Measurements from ENCODE around the gene DPH2.

The DPH2 gene

DNA sequence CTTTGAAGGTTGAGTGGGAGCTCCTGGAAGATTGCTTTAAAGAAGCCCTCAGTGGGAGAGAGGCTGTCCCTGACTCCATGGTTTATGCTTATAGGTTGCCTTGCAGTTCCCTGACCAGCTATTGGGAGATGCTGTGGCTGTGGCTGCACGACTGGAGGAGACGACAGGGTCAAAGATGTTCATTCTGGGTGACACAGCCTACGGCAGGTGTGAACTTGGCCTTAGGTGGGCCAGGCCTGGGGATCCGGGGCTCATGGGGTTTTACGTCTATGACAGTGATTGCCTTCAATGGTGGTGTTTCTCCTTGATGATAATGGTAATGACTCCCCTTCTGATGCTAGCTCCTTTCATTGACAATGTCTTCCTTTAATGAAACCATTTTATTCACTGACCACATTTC, 692 bp downstream of the DPH2 start:
- DNase-seq: no peak

DNA sequence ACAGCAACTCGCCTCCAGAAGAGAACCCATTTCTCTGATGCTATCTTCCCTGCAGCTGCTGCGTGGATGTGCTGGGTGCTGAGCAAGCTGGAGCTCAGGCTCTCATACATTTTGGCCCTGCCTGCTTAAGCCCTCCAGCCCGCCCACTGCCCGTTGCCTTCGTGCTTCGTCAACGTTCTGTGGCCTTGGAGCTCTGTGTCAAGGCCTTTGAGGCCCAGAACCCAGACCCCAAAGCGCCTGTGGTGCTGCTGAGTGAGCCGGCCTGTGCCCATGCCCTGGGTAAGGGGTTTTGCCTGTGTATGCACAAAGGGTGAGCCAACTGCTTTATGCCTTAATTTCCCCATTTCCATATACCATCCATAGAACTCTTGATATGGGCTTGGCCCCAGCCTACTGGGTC, 1.1 kb downstream of the DPH2 start:
- no peak for DNase-seq

DNA sequence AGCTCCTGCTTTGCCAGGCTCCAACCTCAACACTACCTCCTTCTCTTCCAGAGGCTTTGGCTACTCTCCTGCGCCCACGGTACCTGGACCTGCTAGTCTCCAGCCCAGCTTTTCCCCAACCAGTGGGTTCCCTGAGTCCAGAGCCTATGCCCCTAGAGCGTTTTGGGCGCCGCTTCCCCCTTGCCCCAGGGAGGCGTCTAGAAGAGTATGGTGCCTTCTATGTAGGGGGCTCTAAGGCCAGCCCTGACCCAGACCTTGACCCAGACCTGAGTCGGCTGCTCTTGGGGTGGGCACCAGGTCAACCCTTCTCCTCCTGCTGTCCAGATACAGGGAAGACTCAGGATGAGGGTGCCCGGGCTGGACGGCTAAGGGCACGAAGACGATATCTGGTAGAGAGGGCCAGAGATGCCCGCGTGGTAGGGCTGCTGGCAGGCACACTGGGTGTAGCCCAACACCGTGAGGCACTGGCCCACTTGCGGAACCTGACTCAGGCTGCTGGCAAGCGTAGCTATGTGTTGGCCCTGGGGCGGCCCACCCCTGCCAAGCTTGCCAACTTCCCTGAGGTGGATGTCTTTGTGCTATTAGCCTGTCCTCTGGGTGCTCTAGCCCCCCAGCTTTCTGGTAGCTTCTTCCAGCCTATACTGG, 1.6 kb downstream of the DPH2 start:
- DNase-seq: no peak

DNA sequence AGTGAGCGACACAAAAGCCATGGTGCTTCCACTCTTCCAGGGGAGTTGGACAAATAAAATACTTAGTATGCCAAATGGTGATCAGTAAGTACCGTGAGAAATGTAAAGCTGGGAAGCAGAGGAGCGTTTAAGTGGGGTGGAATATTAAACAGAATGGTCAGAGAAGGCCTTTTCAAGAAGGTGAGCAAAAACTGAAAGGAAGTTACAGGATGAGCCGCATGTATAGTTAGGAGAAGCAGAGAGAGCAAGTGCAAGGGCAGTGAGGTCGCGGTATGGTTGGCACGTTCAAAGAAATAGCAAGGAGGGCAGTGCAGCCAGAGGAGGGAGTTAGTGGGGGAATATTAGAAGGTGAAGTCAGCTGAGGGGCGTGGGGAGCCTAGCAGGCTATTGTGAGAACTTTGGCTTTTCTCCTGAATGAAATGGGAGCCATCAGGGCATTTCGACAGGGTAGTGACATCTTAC, 4.2 kb downstream of the DPH2 start:
- no peak for DNase-seq

DNA sequence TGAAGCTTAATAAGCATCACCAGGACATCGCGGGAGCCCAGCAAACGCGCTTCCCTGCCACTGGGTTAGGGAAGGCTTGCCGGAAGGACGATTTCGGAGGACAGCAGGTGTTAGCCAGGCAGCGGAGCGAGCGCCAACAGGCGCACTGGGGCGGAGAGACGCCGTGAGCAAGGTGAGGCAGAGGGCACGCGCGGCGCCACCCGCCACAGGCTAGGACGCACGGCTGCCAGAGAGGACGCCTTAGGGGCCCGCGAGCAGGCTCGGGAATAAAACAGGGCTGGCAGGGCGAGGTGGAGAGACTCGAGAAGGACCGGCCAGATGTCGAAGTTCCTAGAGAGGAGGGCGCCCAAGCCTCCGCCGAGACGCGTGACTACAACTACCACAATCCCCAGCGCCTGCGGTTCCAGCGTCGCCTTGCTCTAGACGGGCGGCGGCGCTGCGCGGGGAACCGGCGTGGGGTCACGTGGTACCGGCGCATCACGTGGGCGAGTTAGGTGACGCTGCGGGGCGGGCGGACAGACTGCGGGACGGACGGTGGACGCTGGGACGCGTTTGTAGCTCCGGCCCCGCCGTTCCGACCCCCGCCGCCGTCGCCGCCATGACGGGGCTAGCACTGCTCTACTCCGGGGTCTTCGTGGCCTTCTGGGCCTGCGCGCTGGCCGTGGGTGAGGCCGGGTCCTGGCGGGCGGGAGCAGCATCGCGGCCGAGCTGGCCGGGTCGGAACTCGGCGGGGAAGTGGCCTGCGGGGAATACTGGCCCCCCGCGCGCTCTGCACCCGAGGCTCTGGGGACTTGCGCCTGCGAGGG, 4.8 kb downstream of the DPH2 start, which contains the start of gene ATP6V0B:
TSS of gene ATP6V0B (plus strand) at position 518 of the 806 bp plus-strand sequence. CDS start at position 599, 81 bp downstream.
- DNase-seq: peak; percentile 92

DNA sequence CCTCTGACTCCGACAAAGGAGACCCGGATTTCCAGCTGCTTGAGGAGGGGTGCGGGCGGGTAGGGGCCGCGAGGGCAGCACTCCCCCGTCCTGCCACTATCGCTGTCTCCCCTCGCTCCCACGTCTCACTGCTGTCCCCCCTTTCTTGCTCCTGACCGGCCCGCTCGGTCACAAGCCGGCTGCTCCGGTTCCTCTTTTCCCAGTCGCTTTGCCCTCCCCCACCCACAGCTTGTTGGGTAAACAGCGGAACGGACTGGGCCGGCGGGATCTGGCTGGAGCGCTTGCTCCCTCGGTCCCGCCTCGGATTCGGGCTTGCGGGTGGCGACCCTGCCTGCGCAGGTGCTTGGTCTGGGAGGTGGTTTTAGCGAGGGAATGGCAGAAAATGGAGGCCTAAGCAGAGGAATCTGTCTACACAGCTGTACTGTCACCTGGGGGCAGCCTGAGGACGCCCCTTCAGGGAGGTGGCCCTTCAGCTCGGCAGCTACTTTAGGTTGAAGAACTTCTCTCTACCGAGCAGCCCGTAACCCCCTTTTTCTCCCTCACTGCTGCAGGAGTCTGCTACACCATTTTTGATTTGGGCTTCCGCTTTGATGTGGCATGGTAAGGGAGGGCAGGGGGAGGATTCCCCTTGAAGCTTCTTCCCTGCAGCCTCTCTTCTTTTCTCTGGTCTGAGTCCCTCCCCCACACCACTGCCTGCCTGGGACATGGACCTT, 5.6 kb downstream of the DPH2 start:
- no peak for DNase-seq

DNA sequence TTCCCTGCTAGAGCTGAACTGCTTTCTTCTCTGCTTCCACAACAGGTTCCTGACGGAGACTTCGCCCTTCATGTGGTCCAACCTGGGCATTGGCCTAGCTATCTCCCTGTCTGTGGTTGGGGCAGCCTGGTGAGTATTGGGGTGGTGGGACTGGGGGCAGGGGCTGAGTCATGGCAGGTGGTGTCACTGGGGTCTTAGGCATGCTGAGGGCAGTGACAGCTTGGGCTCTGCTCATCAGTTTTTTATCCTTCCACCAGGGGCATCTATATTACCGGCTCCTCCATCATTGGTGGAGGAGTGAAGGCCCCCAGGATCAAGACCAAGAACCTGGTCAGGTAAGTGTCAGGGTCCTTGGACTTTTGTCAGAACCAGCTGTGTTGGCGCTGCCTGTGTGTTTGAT, 6.2 kb downstream of the DPH2 start:
- no peak for DNase-seq

DNA sequence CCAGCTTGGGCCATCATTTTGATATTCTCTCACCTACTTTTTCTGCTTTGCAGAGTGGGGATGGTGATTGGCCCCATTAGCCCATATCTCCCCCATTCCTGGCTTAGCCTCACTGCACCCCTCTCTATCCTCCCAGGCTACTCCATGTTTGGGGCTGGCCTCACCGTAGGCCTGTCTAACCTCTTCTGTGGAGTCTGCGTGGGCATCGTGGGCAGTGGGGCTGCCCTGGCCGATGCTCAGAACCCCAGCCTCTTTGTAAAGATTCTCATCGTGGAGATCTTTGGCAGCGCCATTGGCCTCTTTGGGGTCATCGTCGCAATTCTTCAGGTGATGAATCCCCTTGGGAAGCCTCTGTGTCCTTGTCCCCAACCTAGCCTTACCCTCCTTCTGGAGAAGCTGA, 7.1 kb downstream of the DPH2 start:
- no peak for DNase-seq

DNA sequence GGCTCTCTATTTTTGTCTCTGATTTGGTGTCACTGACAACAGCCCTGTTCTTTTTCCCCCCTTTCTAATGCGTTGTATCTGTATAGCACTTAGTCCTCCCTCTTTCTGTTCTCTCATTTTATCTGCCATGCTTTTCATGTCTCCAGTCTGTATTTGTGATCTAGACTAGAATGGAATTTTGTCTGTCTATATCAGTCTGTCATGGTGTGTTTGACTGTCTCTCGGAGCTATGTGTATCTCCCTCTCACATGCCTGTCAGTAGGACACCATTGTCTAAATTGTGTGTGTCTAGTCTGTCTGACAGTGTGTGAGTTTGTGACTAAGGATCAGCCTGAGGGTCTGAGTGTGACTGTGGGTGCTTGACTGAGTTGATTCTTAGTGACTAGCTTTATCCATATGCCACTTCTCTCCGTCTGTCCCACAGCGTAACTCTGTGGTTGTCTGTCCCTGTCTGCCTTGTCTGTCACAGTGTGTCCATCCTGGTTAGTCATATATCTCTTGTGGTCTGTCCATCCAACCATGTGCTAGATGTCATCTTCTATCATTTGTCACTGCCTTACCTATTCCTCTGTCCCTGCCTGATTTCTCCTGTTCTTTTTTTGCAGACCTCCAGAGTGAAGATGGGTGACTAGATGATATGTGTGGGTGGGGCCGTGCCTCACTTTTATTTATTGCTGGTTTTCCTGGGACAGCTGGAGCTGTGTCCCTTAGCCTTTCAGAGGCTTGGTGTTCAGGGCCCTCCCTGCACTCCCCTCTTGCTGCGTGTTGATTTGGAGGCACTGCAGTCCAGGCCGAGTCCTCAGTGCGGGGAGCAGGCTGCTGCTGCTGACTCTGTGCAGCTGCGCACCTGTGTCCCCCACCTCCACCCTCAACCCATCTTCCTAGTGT, 7.8 kb downstream of the DPH2 start:
- DNase-seq: no peak

DNA sequence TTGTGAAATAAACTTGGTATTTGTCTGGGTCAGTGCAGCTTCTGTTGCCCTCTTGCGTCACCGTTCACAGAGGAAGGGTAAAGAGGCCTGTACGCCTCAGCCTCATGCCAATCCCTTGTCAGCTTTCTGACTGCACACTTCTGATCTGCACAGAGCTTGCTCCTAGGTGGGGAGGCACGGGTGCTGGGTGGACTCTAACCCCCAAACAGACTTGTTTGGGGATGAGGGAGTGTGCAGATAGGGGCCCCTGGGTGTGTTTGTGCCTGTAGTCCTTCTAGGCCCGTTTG, 8.4 kb downstream of the DPH2 start:
- DNase-seq: no peak

DNA sequence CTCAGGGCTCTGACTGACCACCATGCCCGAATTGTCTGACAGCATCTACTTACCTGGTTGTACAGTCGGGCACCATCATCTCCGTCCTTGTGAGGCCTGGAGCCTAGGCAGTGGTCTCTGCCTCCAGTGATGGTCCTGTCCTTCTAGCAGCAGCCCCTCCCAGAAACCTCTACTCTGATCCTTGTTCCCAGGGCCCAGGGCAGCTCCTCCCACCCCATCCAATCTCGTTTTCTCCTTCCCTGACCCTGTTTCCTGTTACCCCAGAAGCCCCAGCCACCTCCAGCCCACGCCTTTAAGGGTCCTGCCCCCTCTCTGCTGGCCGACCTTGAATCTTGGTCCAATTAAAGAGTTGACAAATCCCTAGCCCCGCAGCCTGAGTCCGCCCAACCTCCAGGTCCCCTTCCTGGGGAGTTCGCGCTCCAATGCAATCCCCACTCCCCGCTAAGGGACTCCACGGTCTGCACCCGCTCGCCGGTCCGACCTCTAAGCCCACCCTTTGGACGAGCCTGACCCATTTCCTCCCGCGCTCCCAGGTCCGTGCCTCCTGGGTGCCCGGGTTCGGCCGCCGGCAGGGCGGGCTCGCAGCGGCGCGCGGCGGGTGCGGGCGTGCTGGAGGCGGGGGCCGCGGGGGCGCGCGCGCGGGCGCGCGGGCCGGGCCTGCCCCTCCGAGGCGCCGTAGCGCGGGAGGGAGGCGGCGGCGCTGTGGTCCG, 8.9 kb downstream of the DPH2 start, which contains the start of gene B4GALT2:
TSS of gene B4GALT2 (plus strand) at position 660 of the 710 bp plus-strand sequence. CDS start 1,951 bp downstream, outside the sequence.
- no peak for DNase-seq

DNA sequence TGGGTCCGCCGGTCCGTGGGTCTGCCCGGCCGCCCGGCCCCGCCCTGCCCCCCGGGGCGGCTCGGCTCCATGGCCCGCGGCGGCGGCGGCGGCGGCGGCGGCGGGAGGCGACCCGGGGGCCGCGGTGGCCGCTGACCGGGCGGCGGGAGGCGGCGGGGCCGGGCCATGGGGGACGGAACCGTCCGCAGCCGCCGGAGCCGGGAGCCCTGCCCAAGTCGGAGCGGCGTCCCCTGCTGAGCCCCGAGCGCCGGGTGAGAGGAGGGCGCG, 9.4 kb downstream of the DPH2 start:
- no peak for DNase-seq

DNA sequence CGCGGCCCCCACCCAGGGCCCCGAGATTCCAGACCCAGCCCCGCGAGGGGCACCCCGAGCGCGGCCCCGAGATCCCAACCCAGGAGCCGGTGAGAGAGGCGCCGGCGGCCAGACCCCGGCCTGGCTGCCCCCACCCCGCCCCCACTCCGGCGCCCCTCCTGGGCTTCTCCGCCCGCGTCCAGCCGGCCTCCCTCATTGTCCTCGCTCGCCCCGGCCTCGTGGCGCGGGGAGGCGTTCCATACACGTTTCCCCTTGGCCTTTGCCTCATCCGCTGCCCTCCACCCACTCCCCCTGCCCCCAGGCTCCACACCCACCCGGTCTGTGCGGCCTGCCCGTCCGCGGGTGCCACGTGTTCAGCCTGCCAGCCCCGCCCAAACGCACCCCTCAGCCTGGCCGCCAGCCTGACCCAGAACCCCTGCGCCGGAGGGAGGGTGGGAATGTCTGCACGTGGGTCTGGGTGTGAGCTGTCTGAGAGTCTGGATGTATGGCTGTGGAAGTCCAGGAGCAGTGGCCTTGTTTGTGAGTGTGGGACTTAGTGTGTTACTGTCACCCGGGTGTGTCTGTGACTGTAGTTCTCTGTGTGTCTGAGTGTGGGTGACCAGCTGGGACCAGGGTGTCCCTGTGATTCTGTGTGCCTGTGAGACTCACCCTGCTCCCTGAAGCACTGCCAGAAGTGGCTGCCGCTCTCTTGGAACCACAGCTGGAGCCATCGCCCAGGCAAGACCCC, 9.9 kb downstream of the DPH2 start:
- DNase-seq: no peak

DNA sequence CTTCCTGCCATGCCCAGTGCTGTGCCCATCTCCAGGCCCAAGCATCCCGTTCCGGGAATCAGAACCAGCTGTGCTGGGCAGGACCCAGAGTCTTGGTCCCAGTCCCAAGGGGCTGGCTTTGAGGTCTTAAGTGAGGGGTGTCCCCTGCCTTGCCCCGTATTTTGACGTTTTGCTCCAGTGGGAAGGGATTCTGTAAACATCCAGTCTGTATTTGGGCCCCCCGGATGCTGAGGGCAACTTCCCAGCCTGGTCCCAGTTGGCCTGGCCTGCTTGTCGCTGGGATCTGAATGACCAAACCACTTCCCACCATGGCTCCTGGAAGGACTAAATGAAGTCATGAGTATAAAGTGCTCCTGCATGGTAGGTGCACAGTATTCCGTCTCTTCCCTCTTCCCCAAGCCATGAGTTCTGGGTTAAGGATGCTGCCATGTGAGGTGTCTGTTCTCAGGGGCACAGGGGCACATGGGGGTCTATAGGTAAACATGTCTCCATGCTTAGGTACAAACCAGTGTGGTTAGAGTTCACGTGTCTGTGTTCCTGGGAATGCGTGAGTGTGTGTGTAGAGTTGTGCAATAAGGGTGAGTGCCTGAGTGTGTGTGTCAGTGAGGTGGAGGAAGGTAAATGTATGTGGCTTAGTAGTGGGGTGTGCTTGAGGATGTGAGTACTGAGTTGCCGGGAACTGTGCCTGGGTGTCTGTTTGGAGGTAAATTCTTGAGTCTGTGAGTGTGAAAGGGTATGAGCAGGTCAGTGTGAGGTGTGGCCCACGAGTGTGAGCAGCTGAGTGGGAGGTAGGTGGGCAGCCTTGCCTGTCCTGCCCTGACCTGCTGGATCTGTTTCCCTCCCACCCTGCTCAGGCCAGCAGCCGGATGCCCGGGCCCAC, 10.7 kb downstream of the DPH2 start:
- no peak for DNase-seq

DNA sequence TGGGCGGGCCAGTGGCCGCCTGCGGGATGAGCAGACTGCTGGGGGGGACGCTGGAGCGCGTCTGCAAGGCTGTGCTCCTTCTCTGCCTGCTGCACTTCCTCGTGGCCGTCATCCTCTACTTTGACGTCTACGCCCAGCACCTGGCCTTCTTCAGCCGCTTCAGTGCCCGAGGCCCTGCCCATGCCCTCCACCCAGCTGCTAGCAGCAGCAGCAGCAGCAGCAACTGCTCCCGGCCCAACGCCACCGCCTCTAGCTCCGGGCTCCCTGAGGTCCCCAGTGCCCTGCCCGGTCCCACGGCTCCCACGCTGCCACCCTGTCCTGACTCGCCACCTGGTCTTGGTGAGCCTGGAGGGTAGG, 11.3 kb downstream of the DPH2 start:
- DNase-seq: no peak

DNA sequence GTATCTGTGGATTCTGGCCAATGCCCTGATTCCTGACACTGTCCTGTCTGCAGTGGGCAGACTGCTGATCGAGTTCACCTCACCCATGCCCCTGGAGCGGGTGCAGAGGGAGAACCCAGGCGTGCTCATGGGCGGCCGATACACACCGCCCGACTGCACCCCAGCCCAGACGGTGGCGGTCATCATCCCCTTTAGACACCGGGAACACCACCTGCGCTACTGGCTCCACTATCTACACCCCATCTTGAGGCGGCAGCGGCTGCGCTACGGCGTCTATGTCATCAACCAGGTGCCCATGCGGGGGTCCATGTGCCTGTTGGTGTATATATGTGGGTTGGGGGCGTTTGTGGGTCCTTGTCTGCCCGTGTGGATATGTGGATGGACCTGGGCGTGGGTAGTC, 11.8 kb downstream of the DPH2 start:
- no peak for DNase-seq

DNA sequence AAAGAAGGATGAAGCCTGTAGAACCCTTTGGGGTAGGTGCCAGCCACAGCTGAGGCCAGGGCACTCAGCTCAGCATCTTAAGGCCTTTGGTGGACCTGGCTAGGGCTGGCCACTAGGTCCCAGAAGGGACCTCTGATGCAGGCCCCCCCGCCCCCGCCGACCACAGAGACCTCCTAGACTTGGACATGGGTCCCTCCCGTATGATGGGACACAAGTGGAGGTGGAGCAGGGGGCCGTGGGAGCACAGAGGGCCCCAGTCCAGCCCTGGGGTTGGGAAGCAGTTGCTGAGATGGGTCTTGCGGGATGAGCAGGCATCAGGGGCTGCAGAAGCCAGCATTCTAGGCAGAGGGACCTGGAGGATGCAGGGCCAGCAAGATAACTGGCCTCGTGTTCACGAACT, 12.4 kb downstream of the DPH2 start:
- no peak for DNase-seq

DNA sequence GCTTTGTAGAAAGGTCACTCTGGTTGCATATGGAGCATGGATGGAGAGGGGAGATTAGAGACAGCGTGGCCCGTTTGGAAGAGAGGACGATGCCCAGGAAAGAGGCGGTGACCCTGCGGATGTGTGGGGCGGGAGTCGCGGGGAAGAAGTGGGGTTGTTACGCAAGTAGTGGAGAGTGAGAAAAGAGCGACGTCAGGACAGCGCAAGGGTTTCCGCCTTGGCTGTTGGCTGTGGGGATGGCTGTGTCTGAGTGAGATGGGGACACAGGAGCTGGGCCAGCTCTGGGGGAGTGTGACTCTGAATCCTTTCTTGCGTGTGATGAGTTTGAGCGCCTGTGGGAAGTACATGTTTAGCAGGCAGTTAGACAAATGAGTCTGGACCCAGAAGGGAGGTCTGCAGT, 13.0 kb downstream of the DPH2 start:
- DNase-seq: no peak

DNA sequence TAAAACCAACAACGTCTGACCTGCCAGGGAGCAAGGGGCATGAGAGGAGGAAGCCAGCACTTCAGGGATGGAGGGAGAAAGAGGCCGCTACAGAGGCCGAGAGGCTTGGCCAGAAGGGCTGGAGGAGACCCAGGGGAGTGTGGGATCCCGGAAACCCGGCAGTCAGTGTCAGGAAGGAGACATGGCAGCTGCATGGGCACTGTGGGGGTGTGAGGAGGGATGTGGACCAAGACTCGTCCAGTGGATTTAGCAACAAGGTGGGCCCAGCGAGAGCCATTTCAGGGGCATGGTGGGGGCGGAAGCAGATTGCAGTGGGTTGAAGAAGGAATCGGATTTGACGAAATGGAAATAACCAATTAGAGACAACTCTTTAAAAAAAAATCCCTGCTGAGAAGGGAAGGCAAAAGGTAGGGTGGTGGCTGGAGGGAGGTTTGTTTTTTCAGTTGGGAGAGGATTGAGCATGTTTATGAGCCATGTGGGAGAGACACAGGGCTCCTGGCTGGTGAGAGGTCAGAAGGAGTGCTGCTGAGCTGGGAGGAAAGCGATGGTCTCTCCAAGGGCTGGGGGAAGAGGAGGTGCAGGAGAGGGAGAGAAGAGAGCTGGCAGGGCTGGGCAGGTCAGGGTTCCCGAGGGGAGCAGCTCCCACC, 13.6 kb downstream of the DPH2 start:
- no peak for DNase-seq

DNA sequence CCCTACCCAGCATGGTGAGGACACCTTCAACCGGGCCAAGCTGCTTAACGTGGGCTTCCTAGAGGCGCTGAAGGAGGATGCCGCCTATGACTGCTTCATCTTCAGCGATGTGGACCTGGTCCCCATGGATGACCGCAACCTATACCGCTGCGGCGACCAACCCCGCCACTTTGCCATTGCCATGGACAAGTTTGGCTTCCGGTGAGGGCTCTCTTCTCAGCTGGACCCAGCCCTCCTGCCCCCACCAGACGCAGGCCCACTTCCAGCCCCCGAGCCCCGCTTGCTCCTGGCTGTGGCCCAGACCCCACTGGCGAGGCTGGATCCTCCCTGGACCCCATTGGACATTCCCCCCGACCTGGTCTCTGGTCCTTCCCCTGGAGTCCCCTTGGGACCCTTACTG, 15.0 kb downstream of the DPH2 start:
- no peak for DNase-seq
